HepG2 (cell line): ENCODE results near the gene KCTD1. TPM values are rescaled to one million over a fixed set of nuclear protein-coding genes. Genes with fewer than 3 reads are reported as not detected.

Experiments used
- ATAC-seq: fragments of 200-7000 bp; cut with Tn5 transposase; 3 replicates; pipeline ENCODE4 v1.9.1; 2020; ENCODE audit warnings: mild to moderate bottlenecking, moderate library complexity
- BruUV-seq: library from RNA; stranded (reverse); fragments of 400-500 nt; replicated peaks from 2 replicates; lab custom pipeline; 2021; lab: Mats Ljungman, UMichigan
- CTCF ChIA-PET: fragments of 300-600 bp; formaldehyde crosslinking; extraction: SDS; loops from one replicate; lab custom pipeline; 2021; ENCODE audit warnings: low total read pairs, inconsistent platforms, low intra/inter-chr PET ratio; lab: Yijun Ruan, JAX
- POLR2A ChIA-PET: fragments of 350-600 bp; sonication (Branson Sonifier 250); formaldehyde crosslinking; loops from one replicate; lab custom pipeline; 2020; ENCODE audit warnings: antibody characterized with exemption, inconsistent platforms; lab: Yijun Ruan, JAX
- DNase-seq: peaks from one replicate; pipeline ENCODE4 v3.0.0-alpha.2; 2015; ENCODE audit warnings: low spot score
- FAIRE-seq: peaks from 3 replicates; lab custom pipeline; 2011; peaks lifted over from hg19 to GRCh38; lab: Jason Lieb, UNC
- H2AFZ ChIP-seq: one replicate; pipeline ENCODE4 v1.6.1; 2011; ENCODE audit warnings: low read length, inconsistent platforms
- H3K27ac ChIP-seq: fragments of 300-600 bp; 3 replicates; pipeline ENCODE4 v1.8.0; 2011; ENCODE audit warnings: mixed run types, mild to moderate bottlenecking, mixed read lengths, low read length, inconsistent platforms; ENCODE audit not compliant: insufficient read depth; ENCODE audit errors: extremely low read length
- H3K27me3 ChIP-seq, 2 experiments: fragments of 200-600 bp in 1 of 2; 2 replicates in 1 of 2; 3 replicates in 1 of 2; pipeline versions ENCODE4 v1.6.0 to v1.8.0; 2011; ENCODE audit warnings: low read length in 2 of 2, mild to moderate bottlenecking in 2 of 2, moderate library complexity in 2 of 2, inconsistent platforms in 1 of 2; ENCODE audit not compliant: insufficient read depth in 2 of 2, control insufficient read depth in 1 of 2
- H3K36me3 ChIP-seq, 2 experiments: fragments of 200-600 bp in 1 of 2; replicated peaks in 1 of 2; 2 replicates in 1 of 2; 3 replicates in 1 of 2; pipeline versions ENCODE4 v1.5.1 to v1.8.0; 2011; ENCODE audit warnings: low read length in 2 of 2, inconsistent platforms in 1 of 2; ENCODE audit not compliant: insufficient read depth in 2 of 2, control insufficient read depth in 1 of 2
- H3K4me1 ChIP-seq: 2 replicates; pipeline ENCODE4 v1.5.1; 2012; ENCODE audit warnings: low read length, inconsistent platforms; ENCODE audit not compliant: insufficient read depth
- H3K4me2 ChIP-seq: 2 replicates; pipeline ENCODE4 v1.6.0; 2011; ENCODE audit warnings: low read depth, low read length, inconsistent platforms
- H3K4me3 ChIP-seq, 3 experiments: fragments of 200-600 bp in 1 of 3; sonication (generic), shearing (Covaris generic) in 1 of 3; replicated peaks in 1 of 3; 2 replicates each; pipeline ENCODE4 v1.5.1; 2011 to 2016; ENCODE audit warnings: low read length in 3 of 3, inconsistent platforms in 2 of 3, low read depth in 2 of 3, mild to moderate bottlenecking in 2 of 3, control low read depth in 1 of 3, mixed read lengths in 1 of 3; ENCODE audit not compliant: insufficient read depth in 1 of 3
- H3K79me2 ChIP-seq: one replicate; pipeline ENCODE4 v1.6.1; 2011; ENCODE audit warnings: low read length, inconsistent platforms; ENCODE audit not compliant: insufficient read depth
- H3K9ac ChIP-seq: 2 replicates; pipeline ENCODE4 v1.6.0; 2011; ENCODE audit warnings: mild to moderate bottlenecking, low read depth, low read length, inconsistent platforms; ENCODE audit not compliant: insufficient read depth
- H3K9me3 ChIP-seq: 2 replicates; pipeline ENCODE4 v1.5.1; 2012; ENCODE audit warnings: mild to moderate bottlenecking, low read length
- H4K20me1 ChIP-seq: 2 replicates; pipeline ENCODE4 v1.6.0; 2011; ENCODE audit warnings: inconsistent platforms, mild to moderate bottlenecking, low read length, moderate library complexity; ENCODE audit not compliant: insufficient read depth
- CBX2 ChIP-seq, 2 experiments: fragments of 200-600 bp in 1 of 2; sonication (generic); formaldehyde crosslinking in 1 of 2; IDR thresholded peaks; 2 replicates each; pipeline versions ENCODE4 v1.7.0 to v1.8.1; 2018 to 2022; ENCODE audit warnings: low read depth in 2 of 2, low read length in 1 of 2, mild to moderate bottlenecking in 1 of 2, missing genetic modification reagents in 1 of 2
- ELF3 ChIP-seq: IDR thresholded peaks from 2 replicates; pipeline ENCODE4 v1.6.1; 2016; ENCODE audit warnings: missing genetic modification reagents, missing compliant biosample characterization
- ETV6 ChIP-seq: sonication (generic); formaldehyde crosslinking; conservative IDR thresholded peaks from 2 replicates; pipeline ENCODE4 v1.4.0; 2020; ENCODE audit warnings: missing genetic modification reagents
- HIC2 ChIP-seq: sonication (generic); formaldehyde crosslinking; IDR thresholded peaks from 2 replicates; pipeline ENCODE4 v1.9.0; 2022; ENCODE audit warnings: low read depth, missing genetic modification reagents
- NFIC ChIP-seq: IDR thresholded peaks from 2 replicates; pipeline ENCODE4 v1.6.1; 2012; ENCODE audit warnings: mild to moderate bottlenecking, low read length, inconsistent platforms
- NR2F6 ChIP-seq, 2 experiments: IDR thresholded peaks; 2 replicates each; pipeline ENCODE4 v1.6.1; 2016; ENCODE audit warnings: antibody characterized with exemption in 1 of 2, mild to moderate bottlenecking in 1 of 2
- PCBP1 ChIP-seq: fragments of 200-400 bp; formaldehyde crosslinking; IDR thresholded peaks from 2 replicates; pipeline ENCODE4 v1.6.1; 2017; ENCODE audit warnings: mild to moderate bottlenecking, low read depth, low read length, borderline replicate concordance
- RNF2 ChIP-seq: fragments of 450-650 bp; conservative IDR thresholded peaks from 2 replicates; pipeline ENCODE4 v1.6.1; 2016; ENCODE audit warnings: low read depth
- SCMH1 ChIP-seq: sonication (generic); formaldehyde crosslinking; IDR thresholded peaks from 2 replicates; pipeline ENCODE4 v1.9.0; 2021; ENCODE audit warnings: missing genetic modification reagents, mild to moderate bottlenecking, borderline replicate concordance
- SYNCRIP ChIP-seq: fragments of 200-400 bp; formaldehyde crosslinking; IDR thresholded peaks from 2 replicates; pipeline ENCODE4 v1.6.1; 2018; ENCODE audit warnings: mild to moderate bottlenecking, low read depth, low read length; ENCODE audit not compliant: insufficient read depth
- XBP1 ChIP-seq: sonication (generic); formaldehyde crosslinking; IDR thresholded peaks from 2 replicates; pipeline ENCODE4 v1.5.0; 2020; ENCODE audit warnings: missing genetic modification reagents
- ZFP36 ChIP-seq: fragments of 150-350 bp; IDR thresholded peaks from 2 replicates; pipeline ENCODE4 v1.6.1; 2018; ENCODE audit warnings: borderline replicate concordance, low read length, low read depth; ENCODE audit not compliant: partially characterized antibody
- ZFP62 ChIP-seq: sonication (generic); formaldehyde crosslinking; IDR thresholded peaks from 2 replicates; pipeline ENCODE4 v1.4.0; 2020; ENCODE audit warnings: missing genetic modification reagents
- ZNF205 ChIP-seq: IDR thresholded peaks from 2 replicates; pipeline ENCODE4 v1.6.1; 2018; ENCODE audit warnings: missing biosample characterization, missing genetic modification reagents
- ZNF432 ChIP-seq: sonication (generic); formaldehyde crosslinking; IDR thresholded peaks from 2 replicates; pipeline ENCODE4 v1.5.0; 2020; ENCODE audit warnings: missing genetic modification reagents, mild to moderate bottlenecking, borderline replicate concordance
- ZNF556 ChIP-seq: sonication (generic); formaldehyde crosslinking; IDR thresholded peaks from 2 replicates; pipeline ENCODE4 v1.4.0; 2020; ENCODE audit warnings: mild to moderate bottlenecking, missing genetic modification reagents, borderline replicate concordance
- ZNF557 ChIP-seq: sonication (generic); formaldehyde crosslinking; IDR thresholded peaks from 2 replicates; pipeline ENCODE4 v1.4.0; 2020; ENCODE audit warnings: missing genetic modification reagents
- ZSCAN29 ChIP-seq: sonication (generic); formaldehyde crosslinking; conservative IDR thresholded peaks from 2 replicates; pipeline ENCODE4 v1.4.0; 2020; ENCODE audit warnings: mild to moderate bottlenecking, missing genetic modification reagents
- WGBS: methylation state at CpG from one replicate; pipeline ENCODE4 v1.1.6; 2017; ENCODE audit warnings: low lambda C conversion rate; 5-methylcytosine and 5-hydroxymethylcytosine counted together
- in situ Hi-C: cut with HindIII; loops from 2 replicates; pipeline ENCODE4 v1.10.0; 2017; ENCODE audit warnings: low pct_unique_long_range_greater_than_20kb; ENCODE audit not compliant: extremely low pct_ligation_motif_present
- intact Hi-C: fragments of 100-400 bp; cut with micrococcal nuclease; formaldehyde crosslinking; loops from one replicate; pipeline ENCODE4 v1.10.0; 2022; ENCODE audit not compliant: unreplicated experiment
- polyA plus RNA-seq, 8 experiments: library from polyadenylated mRNA; depleted of rRNA in 3 of 8; stranded (reverse) in 7 of 8; unstranded in 1 of 8; fragments of >200 nt; fragmentation: Illumina TruSeq in 4 of 8; extraction: Trizol in 4 of 8; gene quantifications; 2 replicates each; pipeline versions ENCODE4 v1.2.1 to v1.2.3, GENCODE V29; 2011 to 2016; ENCODE audit warnings: low read depth in 4 of 8, missing spikeins in 1 of 8, mixed read lengths in 1 of 8; ENCODE audit not compliant: insufficient read depth in 1 of 8
- total RNA-seq, 5 experiments: library from RNA; depleted of rRNA; stranded (reverse); fragments of >200 nt; fragmentation: Illumina TruSeq; extraction: Trizol; gene quantifications; 2 replicates each; pipeline ENCODE4 v1.2.3, GENCODE V29; 2016; ENCODE audit warnings: low read depth in 1 of 5

KCTD1 gene
- total and polyA plus RNA-seq, 2 of the 13 experiments (the other 11 are each of a cell fraction or from before 2014, with no cell fraction given): 2.7 to 6.8 TPM

DNA sequence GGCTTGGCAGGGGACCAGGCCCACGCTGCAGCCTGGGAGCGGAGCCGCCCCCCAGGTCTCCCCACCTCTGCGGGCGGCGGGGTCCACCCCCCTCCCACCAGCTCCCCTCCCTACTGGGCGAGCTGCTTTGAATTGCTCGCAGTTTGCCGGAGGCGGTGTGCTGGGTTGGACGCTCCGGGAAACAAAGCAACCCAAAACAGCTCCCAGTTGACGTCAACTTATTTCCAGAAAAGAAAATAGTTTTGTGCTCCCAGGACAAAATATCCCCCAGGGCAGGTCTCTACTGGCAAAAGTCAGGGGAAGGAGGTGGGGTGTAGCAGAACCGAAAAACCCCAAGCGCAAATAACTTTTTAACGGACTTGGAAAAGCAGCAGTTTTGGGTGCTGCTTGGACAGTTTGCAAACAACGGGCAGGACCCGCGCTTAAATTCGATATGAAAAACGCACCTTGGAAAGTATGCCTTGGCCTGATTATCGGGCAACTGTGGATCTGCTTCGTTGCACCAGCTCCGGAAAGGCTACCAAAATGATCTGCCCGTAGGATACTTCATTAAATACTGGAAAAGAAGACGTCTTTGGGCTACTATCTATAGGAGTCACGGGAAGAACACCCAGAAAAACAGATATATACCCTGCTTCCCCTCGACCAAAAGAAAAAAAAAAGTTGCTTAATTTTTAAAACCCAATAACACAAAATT, 2.8 kb upstream of the KCTD1 start:
- Histone ChIP-seq H3K9me3 (no peaks in the 10 kb centered on the region), H3K27me3 (peaks cover 4 to 39% of the 10 kb centered on the region in 2 experiments; a peak in 4 of 5 replicates), H4K20me1 (no peaks in the 10 kb centered on the region), H3K4me2 (no peak overlapping the region), H3K4me1 (peaks cover 15% of the 10 kb centered on the region), H3K27ac (no peak overlapping the region), H3K36me3 (no peaks in the 10 kb centered on the region), H2AFZ (no peak overlapping the region), H3K79me2 (no peaks in the 10 kb centered on the region), H3K4me3 (no peak overlapping the region), H3K9ac (no peak overlapping the region)
- TF ChIP-seq ELF3 (CRISPR knock-in tag) (no peak), NFIC (no peak), CBX2 (IDR thresholded peaks at IDR 0.05; ENCODE audit: low read depth, low read length) (peak; percentile 91), CBX2 (CRISPR knock-in tag; IDR thresholded peaks at IDR 0.05; ENCODE audit: low read depth) (no peak), SYNCRIP (no peak), ZSCAN29 (CRISPR knock-in tag) (no peak), PCBP1 (no peak), ZNF432 (no peak), ZFP36 (peak; percentile 30), HIC2 (CRISPR knock-in tag) (no peak), XBP1 (CRISPR knock-in tag) (no peak), ZNF205 (CRISPR knock-in tag) (no peak), RNF2 (peak; percentile 72; the same call in 1 of the 2 replicates), SCMH1 (CRISPR knock-in tag) (0 out of 2 replicates have a peak, but pooled peaks have one; percentile 34), NR2F6 (IDR thresholded peaks at IDR 0.05) (no peak), NR2F6 (CRISPR knock-in tag; IDR thresholded peaks at IDR 0.05) (no peak), ETV6 (no peak), ZNF557 (CRISPR knock-in tag) (no peak), ZNF556 (no peak), ZFP62 (no peak)
- CTCF ChIA-PET: no interaction called here
- ATAC-seq (no peak), FAIRE-seq (no peak), DNase-seq (no peak)
- BruUV-seq: no TSS peak
- WGBS: 39% methylated on average over 24 of the region's 28 CpGs
- intact Hi-C loops: no loop called here
- in situ Hi-C loops: no loop called here
- POLR2A ChIA-PET: no interaction called here
